PC-3 (cell line): ENCODE results near the gene SELENOV. TPM values are rescaled to one million over a fixed set of nuclear protein-coding genes. Genes with fewer than 3 reads are reported as not detected.

Source experiments
- ATAC-seq: fragments of 200-7000 bp; cut with Tn5 transposase; 2 replicates; pipeline ENCODE4 v1.9.1; 2020; ENCODE audit warnings: mild to moderate bottlenecking, moderate library complexity
- BruUV-seq: library from RNA; stranded (reverse); fragments of 400-500 nt; replicated peaks from 2 replicates; lab custom pipeline; 2021; lab: Mats Ljungman, UMichigan
- CTCF ChIA-PET: fragments of 300-600 bp; sonication (Branson Sonifier 250); formaldehyde crosslinking; loops from one replicate; lab custom pipeline; 2022; ENCODE audit warnings: antibody characterized with exemption; lab: Charles Lee
- POLR2A ChIA-PET: fragments of 300-600 bp; sonication (Branson Sonifier 250); formaldehyde crosslinking; loops from one replicate; lab custom pipeline; 2022; ENCODE audit warnings: antibody characterized with exemption; ENCODE audit not compliant: unreplicated experiment; lab: Charles Lee
- DNase-seq: peaks from one replicate; pipeline ENCODE4 v3.0.0-alpha.2; 2015
- H2AFZ ChIP-seq: fragments of 300-600 bp; sonication (generic); 2 replicates; pipeline ENCODE4 v1.6.0; 2016; ENCODE audit warnings: antibody characterized with exemption, low read length
- H3F3A ChIP-seq: fragments of 300-600 bp; sonication (generic); one replicate; pipeline ENCODE4 v1.6.0; 2017; ENCODE audit warnings: antibody characterized with exemption, low read length, control low read depth, mild to moderate bottlenecking; ENCODE audit not compliant: unreplicated experiment
- H3K27ac ChIP-seq: fragments of 300-600 bp; sonication (generic); 2 replicates; pipeline ENCODE4 v1.5.1; 2016; ENCODE audit warnings: mild to moderate bottlenecking, low read length
- H3K27me3 ChIP-seq: fragments of 300-600 bp; sonication (generic); 2 replicates; pipeline ENCODE4 v1.6.1; 2016; ENCODE audit warnings: low read length, mixed read lengths
- H3K36me3 ChIP-seq: fragments of 300-600 bp; sonication (generic); 2 replicates; pipeline ENCODE4 v1.6.1; 2016; ENCODE audit warnings: low read depth, mixed run types, low read length, mixed read lengths
- H3K4me1 ChIP-seq: fragments of 300-600 bp; sonication (generic); 2 replicates; pipeline ENCODE4 v1.5.1; 2016; ENCODE audit warnings: low read length; ENCODE audit not compliant: insufficient read depth
- H3K4me2 ChIP-seq: fragments of 300-600 bp; sonication (generic); 2 replicates; pipeline ENCODE4 v1.6.0; 2016; ENCODE audit warnings: low read length
- H3K4me3 ChIP-seq: fragments of 300-600 bp; sonication (generic); 2 replicates; pipeline ENCODE4 v1.5.1; 2016; ENCODE audit warnings: mild to moderate bottlenecking, low read length, mixed read lengths
- H3K79me2 ChIP-seq: fragments of 300-600 bp; sonication (generic); 2 replicates; pipeline ENCODE4 v1.6.1; 2017; ENCODE audit warnings: low read length, mixed read lengths
- H3K9ac ChIP-seq: fragments of 300-600 bp; sonication (generic); 2 replicates; pipeline ENCODE4 v1.6.0; 2016; ENCODE audit warnings: mild to moderate bottlenecking, low read length
- H3K9me2 ChIP-seq: fragments of 300-600 bp; sonication (generic); replicated peaks from 2 replicates; pipeline ENCODE4 v1.6.1; 2016; ENCODE audit warnings: mixed run types, low read length, mixed read lengths
- H3K9me3 ChIP-seq: fragments of 300-600 bp; sonication (generic); 2 replicates; pipeline ENCODE4 v1.6.1; 2016; ENCODE audit warnings: low read length, mixed read lengths
- H4K20me1 ChIP-seq: fragments of 300-600 bp; sonication (generic); 2 replicates; pipeline ENCODE4 v1.6.1; 2016; ENCODE audit warnings: low read length, mixed read lengths
- EZH2 ChIP-seq: fragments of 300-600 bp; sonication (generic); IDR thresholded peaks from one replicate; pipeline ENCODE4 v1.6.1; 2017; ENCODE audit warnings: antibody characterized with exemption, mild to moderate bottlenecking, low read length; ENCODE audit not compliant: unreplicated experiment
- EZH2phosphoT487 ChIP-seq: fragments of 300-600 bp; sonication (generic); IDR thresholded peaks from 2 replicates; pipeline ENCODE4 v1.6.1; 2018; ENCODE audit warnings: mild to moderate bottlenecking, antibody characterized with exemption, low read length, borderline replicate concordance
- intact Hi-C: fragments of 100-400 bp; cut with micrococcal nuclease; formaldehyde crosslinking; loops from 2 replicates; pipeline ENCODE4 v1.9.0; 2023
- total RNA-seq: library from RNA; depleted of rRNA; stranded (reverse); fragments of >200 nt; gene quantifications from 2 replicates; pipeline ENCODE4 v1.2.3, GENCODE V29; 2014
- TF ChIP-seq, protein P1 (sequence below): fragments of 300-600 bp; sonication (generic); conservative IDR thresholded peaks from 2 replicates; pipeline ENCODE4 v1.5.1; 2017; ENCODE audit warnings: antibody characterized with exemption, low read depth, mild to moderate bottlenecking, low read length

SELENOV gene
- total RNA-seq, 1 experiment from 2014 or later = not detected

DNA sequence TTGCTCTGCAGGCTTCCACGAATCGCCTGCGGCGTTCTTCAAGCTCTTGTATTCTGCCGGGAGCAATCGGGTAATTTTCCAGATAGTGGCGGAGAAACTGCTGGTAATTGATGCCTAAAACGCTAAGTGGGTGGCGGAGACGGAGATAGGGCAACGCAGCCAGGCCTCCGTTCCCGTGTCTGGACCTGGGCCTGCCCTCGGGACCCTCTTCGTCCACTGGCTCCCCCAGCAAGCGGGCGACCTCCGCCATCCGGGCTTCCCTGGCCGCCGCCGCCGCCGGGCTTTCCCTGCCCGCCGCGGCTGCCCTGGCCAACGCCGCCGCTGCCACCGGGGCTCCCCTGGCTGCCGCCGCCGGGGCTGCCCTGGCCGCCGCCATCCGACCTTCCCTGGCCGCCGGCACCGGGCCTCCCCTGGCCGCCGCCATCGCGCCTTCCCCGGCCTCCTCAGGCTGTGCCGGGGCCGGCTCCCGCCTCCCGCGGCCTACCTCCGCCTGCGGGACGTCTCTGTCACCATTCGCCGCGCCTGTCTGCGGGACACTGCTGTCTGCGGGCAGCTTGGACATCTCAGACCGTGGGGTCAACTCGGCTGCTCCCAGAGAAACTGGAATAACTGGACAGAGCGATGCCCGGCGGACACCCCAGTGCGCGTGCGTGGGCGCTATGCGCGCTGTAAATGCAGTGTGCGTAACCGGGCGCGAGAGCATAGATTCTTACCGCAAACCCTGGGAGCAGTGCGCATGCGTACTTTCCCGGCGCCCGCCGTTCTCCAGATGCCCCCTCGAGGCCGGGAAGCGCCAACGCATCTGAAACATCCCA lies 24.8 kb downstream of the SELENOV start, which contains the start of gene EID2:
Gene EID2 (minus strand): TSS at position 644 of the 815 bp plus-strand sequence. CDS start 82 bp downstream, at position 562.
- intact Hi-C loops = loop anchor here (10.0 kb wide), 1 partner anchor 65 kb away; no protein-coding TSS in a partner anchor
- POLR2A ChIA-PET = no interaction called here

DNA sequence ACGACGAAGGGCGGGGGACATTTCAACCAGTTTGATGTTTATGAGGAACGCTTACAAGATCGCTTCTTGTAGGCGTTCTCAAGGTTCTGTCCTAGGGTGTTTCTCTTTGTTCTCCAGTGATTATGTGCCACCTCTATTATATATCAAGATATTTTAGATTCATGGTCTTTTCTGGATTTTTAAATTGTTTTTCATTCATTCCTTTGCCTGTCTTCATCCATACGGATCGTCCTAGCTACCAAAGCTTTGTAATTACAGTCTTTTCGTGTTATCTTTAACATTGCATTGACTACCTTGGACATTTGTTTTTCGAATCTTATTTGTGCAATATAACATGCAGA lies 25.4 kb downstream of the SELENOV start:
- Histone ChIP-seq H3K27me3 (no peaks in the 10 kb centered on the region), H3K4me2 (peak overlapping the region; percentile 94), H2AFZ (peak overlapping the region; percentile 73), H3K27ac (no peak overlapping the region), H3K79me2 (peaks cover 17% of the 10 kb centered on the region), H3K9ac (no peak overlapping the region), H3K9me3 (no peaks in the 10 kb centered on the region), H3K4me3 (peak overlapping the region; percentile 87), H3K4me1 (peaks cover 15% of the 10 kb centered on the region), H3F3A (no peaks in the 10 kb centered on the region), H3K36me3 (no peaks in the 10 kb centered on the region), H4K20me1 (no peaks in the 10 kb centered on the region), H3K9me2 (no peaks in the 10 kb centered on the region)
- BruUV-seq = no TSS peak
- intact Hi-C loops = no loop called here
- ChIA-PET CTCF (interaction anchor here (0.5 kb wide), 1 partner anchor 41 kb away, joined by 4 read pairs; the partner anchor contains the start of gene DLL3), POLR2A (no interaction called here)
- TF ChIP-seq, protein P1, sequence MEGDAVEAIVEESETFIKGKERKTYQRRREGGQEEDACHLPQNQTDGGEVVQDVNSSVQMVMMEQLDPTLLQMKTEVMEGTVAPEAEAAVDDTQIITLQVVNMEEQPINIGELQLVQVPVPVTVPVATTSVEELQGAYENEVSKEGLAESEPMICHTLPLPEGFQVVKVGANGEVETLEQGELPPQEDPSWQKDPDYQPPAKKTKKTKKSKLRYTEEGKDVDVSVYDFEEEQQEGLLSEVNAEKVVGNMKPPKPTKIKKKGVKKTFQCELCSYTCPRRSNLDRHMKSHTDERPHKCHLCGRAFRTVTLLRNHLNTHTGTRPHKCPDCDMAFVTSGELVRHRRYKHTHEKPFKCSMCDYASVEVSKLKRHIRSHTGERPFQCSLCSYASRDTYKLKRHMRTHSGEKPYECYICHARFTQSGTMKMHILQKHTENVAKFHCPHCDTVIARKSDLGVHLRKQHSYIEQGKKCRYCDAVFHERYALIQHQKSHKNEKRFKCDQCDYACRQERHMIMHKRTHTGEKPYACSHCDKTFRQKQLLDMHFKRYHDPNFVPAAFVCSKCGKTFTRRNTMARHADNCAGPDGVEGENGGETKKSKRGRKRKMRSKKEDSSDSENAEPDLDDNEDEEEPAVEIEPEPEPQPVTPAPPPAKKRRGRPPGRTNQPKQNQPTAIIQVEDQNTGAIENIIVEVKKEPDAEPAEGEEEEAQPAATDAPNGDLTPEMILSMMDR = peak; percentile 65; the same call in 1 of the 2 replicates
- no peak for TF ChIP-seq EZH2phosphoT487
- ATAC-seq (no peak; the same call in 1 of the 2 replicates), DNase-seq (peak; percentile 5)

More for the DNA sequence above, 24.8 kb downstream of the SELENOV start, which contains the start of gene EID2:
- H3K4me3 ChIP-seq = peak within 1 kb of the TSS; percentile 87
- no peaks in the 10 kb centered on the region for H4K20me1 ChIP-seq
- CTCF ChIA-PET = interaction anchor here (0.5 kb wide), 1 partner anchor 41 kb away, joined by 4 read pairs; the partner anchor contains the start of gene DLL3
- peaks cover 17% of the 10 kb centered on the region for H3K79me2 ChIP-seq
- H3K9me2 ChIP-seq = no peaks in the 10 kb centered on the region
- peak; percentile 94 for ATAC-seq
- H3K4me2 ChIP-seq = peak within 1 kb of the TSS; percentile 94
- peaks cover 15% of the 10 kb centered on the region for H3K4me1 ChIP-seq
- H3K27me3 ChIP-seq = no peaks in the 10 kb centered on the region
- DNase-seq = peak; percentile 90
- H3K9ac ChIP-seq = peak within 1 kb of the TSS; percentile 58
- H2AFZ ChIP-seq = peak within 1 kb of the TSS; percentile 73
- TF ChIP-seq, protein P1 = no peak; the same call in 1 of the 2 replicates
- TF ChIP-seq EZH2phosphoT487 (no peak), EZH2 (no peak)
- no peaks in the 10 kb centered on the region for H3F3A ChIP-seq
- H3K27ac ChIP-seq = no peak within 1 kb of the TSS
- no peaks in the 10 kb centered on the region for H3K36me3 ChIP-seq
- no peaks in the 10 kb centered on the region for H3K9me3 ChIP-seq
- BruUV-seq = no TSS peak
